Bone marrow (tissue), 2 donors: ENCODE results near the gene AJAP1.

ENCODE experiments used
- DNase-seq, 2 donors: peaks; one replicate each; lab custom pipeline; 2025; lab: John Stamatoyannopoulos, UW

AJAP1 gene

GRCh38 chr1:4837031-4837600, 182.7 kb downstream of the AJAP1 start:
- no peak for DNase-seq

GRCh38 chr1:4837752-4838151, 183.3 kb downstream of the AJAP1 start:
- no peak for DNase-seq

- no peak for DNase-seq
Observed at GRCh38 chr1:4838231-4838630, 183.8 kb downstream of the AJAP1 start.
